Stimulated activated CD4-positive, alpha-beta T cell treated with anti-CD3 and anti-CD28 coated beads, Interleukin-2, amount 100 ng/mL, for 4 hours (primary cell): ENCODE results near the gene PANK4.

Experiments used
- DNase-seq: peaks from one replicate; pipeline ENCODE4 v3.0.0-alpha.2; 2020; ENCODE audit warnings: low read depth

Gene PANK4

GRCh38 chr1:2544875-2545640 lies 18.7 kb upstream of the PANK4 start:
- no peak for DNase-seq

GRCh38 chr1:2544093-2544874 lies 17.9 kb upstream of the PANK4 start:
- DNase-seq, result no peak

GRCh38 chr1:2543543-2544092 lies 17.2 kb upstream of the PANK4 start:
- DNase-seq, result no peak

GRCh38 chr1:2542246-2542915 lies 16.0 kb upstream of the PANK4 start:
- no peak for DNase-seq

- no peak for DNase-seq
These were observed 15.3 kb upstream of the PANK4 start for GRCh38 chr1:2541619-2542245.

GRCh38 chr1:2540816-2541492 lies 14.6 kb upstream of the PANK4 start:
- no peak for DNase-seq

- DNase-seq, result no peak
These were observed 13.0 kb upstream of the PANK4 start for GRCh38 chr1:2539312-2539907.

- DNase-seq, result no peak
These were observed 12.5 kb upstream of the PANK4 start for GRCh38 chr1:2538872-2539271.

- DNase-seq, result no peak
These were observed 12.0 kb upstream of the PANK4 start for GRCh38 chr1:2538376-2538775.

- no peak for DNase-seq
These were observed 11.4 kb upstream of the PANK4 start for GRCh38 chr1:2537784-2538115.

- no peak for DNase-seq
These were observed 9.6 kb upstream of the PANK4 start for GRCh38 chr1:2535981-2536380.

GRCh38 chr1:2535455-2535854 lies 9.1 kb upstream of the PANK4 start:
- no peak for DNase-seq

- DNase-seq, result no peak
These were observed 8.5 kb upstream of the PANK4 start for GRCh38 chr1:2534687-2535441.

GRCh38 chr1:2534315-2534686 lies 7.9 kb upstream of the PANK4 start:
- DNase-seq, result no peak

GRCh38 chr1:2533365-2533764 lies 7.0 kb upstream of the PANK4 start:
- DNase-seq, result no peak

GRCh38 chr1:2532485-2533160 lies 6.2 kb upstream of the PANK4 start:
- no peak for DNase-seq

GRCh38 chr1:2530513-2531361 lies 4.3 kb upstream of the PANK4 start:
- DNase-seq, result no peak

- DNase-seq, result no peak
These were observed 3.6 kb upstream of the PANK4 start, which contains the start of gene HES5 for GRCh38 chr1:2529784-2530512. Gene HES5, minus strand, starts transcription at chr1:2530263. Its CDS starts 99 bp downstream, at chr1:2530164.
